HEK293 (cell line): ENCODE results near the gene TBCA.
A peak's percentile ranks its signal among the peaks of the same experiment; 100 is the strongest.

ENCODE experiments used
- CTCF ChIA-PET: fragments of 350-600 bp; formaldehyde crosslinking; extraction: SDS; loops from one replicate; lab custom pipeline; 2021; ENCODE audit warnings: antibody characterized with exemption; lab: Yijun Ruan, JAX
- POLR2A ChIA-PET: fragments of 300-600 bp; formaldehyde crosslinking; extraction: SDS; loops from one replicate; lab custom pipeline; 2020; ENCODE audit warnings: antibody characterized with exemption, inconsistent platforms; lab: Yijun Ruan, JAX
- H3K27ac ChIP-seq: fragments of 200-500 bp; sonication (Bioruptor generic); 2 replicates; pipeline ENCODE4 v1.5.1; 2014; ENCODE audit warnings: low read depth, low read length, control low read depth, inconsistent platforms; ENCODE audit errors: extremely low read depth
- H3K36me3 ChIP-seq, 2 experiments: fragments of 200-500 bp in 1 of 2; sonication (Bioruptor generic) in 1 of 2; 1 replicate in 1 of 2; 2 replicates in 1 of 2; pipeline ENCODE4 v1.5.1; 2014 to 2017; ENCODE audit warnings: inconsistent platforms in 2 of 2, low read length in 2 of 2; ENCODE audit not compliant: control insufficient read depth in 2 of 2, insufficient read depth in 1 of 2
- H3K4me1 ChIP-seq: fragments of 200-500 bp; sonication (Bioruptor generic); 2 replicates; pipeline ENCODE4 v1.5.1; 2014; ENCODE audit warnings: mild to moderate bottlenecking, low read length, inconsistent platforms; ENCODE audit not compliant: control insufficient read depth, insufficient read depth
- H3K4me3 ChIP-seq: 2 replicates; pipeline ENCODE4 v1.5.1; 2011; ENCODE audit warnings: low read depth, mild to moderate bottlenecking, control low read depth, low read length, moderate library complexity
- H3K9me3 ChIP-seq: fragments of 200-500 bp; sonication (Bioruptor generic); 2 replicates; pipeline ENCODE4 v1.5.1; 2014; ENCODE audit warnings: low read depth, low read length, inconsistent platforms; ENCODE audit not compliant: control insufficient read depth, insufficient read depth
- HOXA7 ChIP-seq: sonication (generic); formaldehyde crosslinking; IDR thresholded peaks from 2 replicates; pipeline ENCODE4 v1.8.1; 2022; ENCODE audit warnings: missing genetic modification reagents, borderline replicate concordance
- KLF7 ChIP-seq: fragments of 450-650 bp; formaldehyde crosslinking; IDR thresholded peaks from 2 replicates; pipeline ENCODE4 v1.5.1; 2016; ENCODE audit warnings: missing biosample characterization, missing genetic modification characterization, borderline replicate concordance
- KLF9 ChIP-seq: fragments of 450-650 bp; formaldehyde crosslinking; IDR thresholded peaks from 2 replicates; pipeline ENCODE4 v1.5.1; 2016; ENCODE audit warnings: missing biosample characterization, missing genetic modification characterization, low read depth
- PRDM1 ChIP-seq: fragments of 450-650 bp; formaldehyde crosslinking; IDR thresholded peaks from 2 replicates; pipeline ENCODE4; 2016; ENCODE audit warnings: missing biosample characterization, missing genetic modification characterization
- SP3 ChIP-seq: fragments of 450-650 bp; formaldehyde crosslinking; IDR thresholded peaks from 2 replicates; pipeline ENCODE4 v1.5.1; 2016; ENCODE audit warnings: missing biosample characterization, missing genetic modification characterization
- ZBTB1 ChIP-seq: fragments of 450-650 bp; formaldehyde crosslinking; IDR thresholded peaks from 2 replicates; pipeline ENCODE4 v1.5.1; 2016; ENCODE audit warnings: missing biosample characterization, missing genetic modification characterization
- ZBTB20 ChIP-seq: fragments of 450-650 bp; formaldehyde crosslinking; IDR thresholded peaks from 2 replicates; pipeline ENCODE4 v1.5.1; 2016; ENCODE audit warnings: missing biosample characterization, missing genetic modification characterization
- ZFP3 ChIP-seq: fragments of 450-650 bp; formaldehyde crosslinking; IDR thresholded peaks from 2 replicates; pipeline ENCODE4 v1.5.1; 2016; ENCODE audit warnings: low read depth, missing biosample characterization, missing genetic modification characterization
- ZNF140 ChIP-seq: fragments of 450-650 bp; formaldehyde crosslinking; IDR thresholded peaks from 2 replicates; pipeline ENCODE4 v1.5.1; 2016; ENCODE audit warnings: missing biosample characterization, missing genetic modification characterization
- ZNF148 ChIP-seq: fragments of 450-650 bp; formaldehyde crosslinking; IDR thresholded peaks from 2 replicates; pipeline ENCODE4 v1.5.0; 2017; ENCODE audit warnings: missing biosample characterization, missing genetic modification characterization, borderline replicate concordance
- ZNF155 ChIP-seq: fragments of 450-650 bp; formaldehyde crosslinking; IDR thresholded peaks from 2 replicates; pipeline ENCODE4 v1.5.1; 2016; ENCODE audit warnings: missing biosample characterization, missing genetic modification characterization
- ZNF335 ChIP-seq: fragments of 450-650 bp; formaldehyde crosslinking; conservative IDR thresholded peaks from 2 replicates; pipeline ENCODE4 v1.5.1; 2016; ENCODE audit warnings: missing biosample characterization, missing genetic modification characterization
- ZNF514 ChIP-seq: fragments of 450-650 bp; formaldehyde crosslinking; IDR thresholded peaks from 2 replicates; pipeline ENCODE4 v1.5.1; 2016; ENCODE audit warnings: missing biosample characterization, missing genetic modification characterization
- ZNF555 ChIP-seq: fragments of 450-650 bp; formaldehyde crosslinking; conservative IDR thresholded peaks from 2 replicates; pipeline ENCODE4 v1.5.1; 2017; ENCODE audit warnings: missing biosample characterization, mild to moderate bottlenecking, missing genetic modification characterization, inconsistent platforms
- ZNF558 ChIP-seq: fragments of 450-650 bp; formaldehyde crosslinking; IDR thresholded peaks from 2 replicates; pipeline ENCODE4 v1.5.1; 2016; ENCODE audit warnings: missing biosample characterization, missing genetic modification characterization
- ZNF610 ChIP-seq: fragments of 450-650 bp; formaldehyde crosslinking; IDR thresholded peaks from 2 replicates; pipeline ENCODE4 v1.5.1; 2016; ENCODE audit warnings: missing biosample characterization, missing genetic modification characterization, borderline replicate concordance
- ZNF660 ChIP-seq: fragments of 450-650 bp; IDR thresholded peaks from 2 replicates; pipeline ENCODE4 v1.5.1; 2018; ENCODE audit warnings: missing biosample characterization, mild to moderate bottlenecking, missing genetic modification characterization
- ZNF701 ChIP-seq: fragments of 450-650 bp; formaldehyde crosslinking; IDR thresholded peaks from 2 replicates; pipeline ENCODE4 v1.5.1; 2016; ENCODE audit warnings: missing biosample characterization, missing genetic modification characterization
- TF ChIP-seq, protein P1 (sequence below): fragments of 450-650 bp; IDR thresholded peaks from 2 replicates; pipeline ENCODE4 v1.5.1; 2018; ENCODE audit warnings: missing biosample characterization, missing genetic modification characterization
- TF ChIP-seq, protein P2 (sequence below): fragments of 450-650 bp; formaldehyde crosslinking; IDR thresholded peaks from 2 replicates; pipeline ENCODE4 v1.5.1; 2016; ENCODE audit warnings: missing biosample characterization, missing genetic modification characterization

The TBCA gene

GRCh38 chr5:77774981-77775789, 954 bp downstream of the TBCA start:
- POLR2A ChIA-PET, result no interaction called here

GRCh38 chr5:77773734-77774280, 2.3 kb downstream of the TBCA start:
- peaks cover 10 to 51% of the 10 kb centered on the region in 2 experiments for H3K36me3 ChIP-seq
- no peaks in the 10 kb centered on the region for H3K9me3 ChIP-seq
- H3K4me1 ChIP-seq, result peaks cover 6% of the 10 kb centered on the region
- TF ChIP-seq, protein P1, sequence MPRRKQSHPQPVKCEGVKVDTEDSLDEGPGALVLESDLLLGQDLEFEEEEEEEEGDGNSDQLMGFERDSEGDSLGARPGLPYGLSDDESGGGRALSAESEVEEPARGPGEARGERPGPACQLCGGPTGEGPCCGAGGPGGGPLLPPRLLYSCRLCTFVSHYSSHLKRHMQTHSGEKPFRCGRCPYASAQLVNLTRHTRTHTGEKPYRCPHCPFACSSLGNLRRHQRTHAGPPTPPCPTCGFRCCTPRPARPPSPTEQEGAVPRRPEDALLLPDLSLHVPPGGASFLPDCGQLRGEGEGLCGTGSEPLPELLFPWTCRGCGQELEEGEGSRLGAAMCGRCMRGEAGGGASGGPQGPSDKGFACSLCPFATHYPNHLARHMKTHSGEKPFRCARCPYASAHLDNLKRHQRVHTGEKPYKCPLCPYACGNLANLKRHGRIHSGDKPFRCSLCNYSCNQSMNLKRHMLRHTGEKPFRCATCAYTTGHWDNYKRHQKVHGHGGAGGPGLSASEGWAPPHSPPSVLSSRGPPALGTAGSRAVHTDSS (tag by site-specific recombination), result no peak
- TF ChIP-seq ZNF558 (tag by site-specific recombination), result no peak
- TF ChIP-seq ZBTB1 (tag by site-specific recombination), result no peak
- TF ChIP-seq ZNF555 (tag by site-specific recombination), result no peak
- TF ChIP-seq ZNF155 (tag by site-specific recombination), result no peak
- TF ChIP-seq ZNF140 (tag by site-specific recombination), result no peak
- TF ChIP-seq ZNF514 (tag by site-specific recombination), result no peak
- no peak for TF ChIP-seq KLF9 (tag by site-specific recombination)
- no peak for TF ChIP-seq ZBTB20
- no peak for TF ChIP-seq HOXA7
- no peak overlapping the region for H3K4me3 ChIP-seq
- CTCF ChIA-PET, result no interaction called here
- no peak overlapping the region for H3K27ac ChIP-seq
- POLR2A ChIA-PET, result interaction anchor here (0.7 kb wide), 1 partner anchor 26 kb away, joined by 3 read pairs; no protein-coding TSS in a partner anchor

More at GRCh38 chr5:77774981-77775789, 954 bp downstream of the TBCA start:
- H3K4me3 ChIP-seq, result peak overlapping the region; percentile 92
- peak overlapping the region; percentile 83 for H3K27ac ChIP-seq
- H3K4me1 ChIP-seq, result peaks cover 6% of the 10 kb centered on the region
- H3K9me3 ChIP-seq, result no peaks in the 10 kb centered on the region
- CTCF ChIA-PET, result interaction anchor here (0.6 to 1.1 kb wide), 2 partner anchors 23 to 80 kb away, joined by 3 read pairs; no protein-coding TSS in a partner anchor
- H3K36me3 ChIP-seq, result peaks cover 6 to 40% of the 10 kb centered on the region in 2 experiments; a peak in 2 of 3 replicates
- TF ChIP-seq ZNF335 (tag by site-specific recombination) (peak; percentile 84), ZNF701 (tag by site-specific recombination) (no peak), KLF7 (tag by site-specific recombination) (no peak), ZFP3 (no peak), ZNF148 (tag by site-specific recombination) (no peak)
- TF ChIP-seq, all 188 proteins: peak for 1

DNA sequence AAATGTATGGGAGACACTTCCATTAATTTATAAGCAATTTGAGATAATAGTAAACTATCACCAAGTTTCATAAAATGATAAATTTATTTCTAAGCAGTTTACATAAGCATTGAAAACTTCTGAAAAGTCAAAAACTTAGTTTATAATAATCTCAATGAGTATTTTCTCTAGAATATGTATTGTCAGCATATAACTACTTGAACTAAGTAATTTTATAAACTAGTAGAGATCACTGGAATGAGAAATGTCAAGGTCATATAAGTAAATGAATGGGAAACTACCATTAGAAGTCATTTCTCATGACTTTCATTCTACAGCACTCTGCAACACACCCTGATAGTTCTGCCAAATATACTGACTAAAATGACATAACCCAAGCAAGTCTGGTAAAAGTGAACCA, 3.4 kb downstream of the TBCA start:
- POLR2A ChIA-PET, result no interaction called here
- Histone ChIP-seq H3K4me3 (no peak overlapping the region), H3K27ac (no peak overlapping the region), H3K36me3 (peaks cover 10 to 60% of the 10 kb centered on the region in 2 experiments), H3K9me3 (no peaks in the 10 kb centered on the region), H3K4me1 (peaks cover 6% of the 10 kb centered on the region)
- TF ChIP-seq ZNF610 (tag by site-specific recombination) (no peak), SP3 (no peak), PRDM1 (0 out of 2 replicates have a peak, but pooled peaks have one; percentile 12), ZNF660 (no peak)
- TF ChIP-seq, protein P2, sequence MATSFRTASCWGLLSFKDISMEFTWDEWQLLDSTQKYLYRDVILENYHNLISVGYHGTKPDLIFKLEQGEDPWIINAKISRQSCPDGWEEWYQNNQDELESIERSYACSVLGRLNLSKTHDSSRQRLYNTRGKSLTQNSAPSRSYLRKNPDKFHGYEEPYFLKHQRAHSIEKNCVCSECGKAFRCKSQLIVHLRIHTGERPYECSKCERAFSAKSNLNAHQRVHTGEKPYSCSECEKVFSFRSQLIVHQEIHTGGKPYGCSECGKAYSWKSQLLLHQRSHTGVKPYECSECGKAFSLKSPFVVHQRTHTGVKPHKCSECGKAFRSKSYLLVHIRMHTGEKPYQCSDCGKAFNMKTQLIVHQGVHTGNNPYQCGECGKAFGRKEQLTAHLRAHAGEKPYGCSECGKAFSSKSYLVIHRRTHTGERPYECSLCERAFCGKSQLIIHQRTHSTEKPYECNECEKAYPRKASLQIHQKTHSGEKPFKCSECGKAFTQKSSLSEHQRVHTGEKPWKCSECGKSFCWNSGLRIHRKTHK (tag by site-specific recombination), result no peak
- CTCF ChIA-PET, result interaction anchor here (0.9 kb wide), 1 partner anchor 231 kb away, joined by 3 read pairs; no protein-coding TSS in a partner anchor
